Hepatocyte (in vitro differentiated cells): ENCODE results near the gene RIMBP2.

Experiments
- EZH2 ChIP-seq: fragments of 200-600 bp; sonication (generic); IDR thresholded peaks from 2 replicates; pipeline ENCODE4 v1.6.1; 2016; ENCODE audit warnings: antibody characterized with exemption, mild to moderate bottlenecking, borderline replicate concordance
- EZH2phosphoT487 ChIP-seq: fragments of 200-600 bp; sonication (generic); IDR thresholded peaks from one replicate; pipeline ENCODE4 v1.6.1; 2018; ENCODE audit warnings: antibody characterized with exemption, mild to moderate bottlenecking, low read depth, moderate library complexity; ENCODE audit not compliant: unreplicated experiment, severe bottlenecking
- TF ChIP-seq, protein P1 (sequence below): fragments of 200-600 bp; sonication (generic); IDR thresholded peaks from 2 replicates; pipeline ENCODE4 v1.5.1; 2016; ENCODE audit warnings: antibody characterized with exemption, mild to moderate bottlenecking; ENCODE audit not compliant: poor library complexity

DNA sequence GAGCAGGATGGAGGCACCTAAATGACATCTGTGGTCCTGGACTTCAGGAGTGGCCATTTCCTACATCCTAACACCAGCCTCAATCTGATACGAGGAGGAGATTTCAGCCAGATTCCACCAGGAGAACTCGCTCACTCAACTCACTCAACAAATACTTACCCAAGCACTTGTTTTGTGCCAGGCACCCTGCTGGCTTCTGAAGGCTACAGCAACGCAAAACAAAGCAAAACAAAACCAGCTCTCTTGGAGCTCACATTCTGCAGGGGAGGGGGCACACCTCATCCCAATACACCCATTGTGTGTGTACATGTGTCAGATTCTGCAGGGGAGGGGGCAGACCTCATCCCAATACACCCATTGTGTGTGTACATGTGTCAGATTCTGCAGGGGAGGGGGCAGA is 233.7 kb downstream of the RIMBP2 start:
- TF ChIP-seq, protein P1, sequence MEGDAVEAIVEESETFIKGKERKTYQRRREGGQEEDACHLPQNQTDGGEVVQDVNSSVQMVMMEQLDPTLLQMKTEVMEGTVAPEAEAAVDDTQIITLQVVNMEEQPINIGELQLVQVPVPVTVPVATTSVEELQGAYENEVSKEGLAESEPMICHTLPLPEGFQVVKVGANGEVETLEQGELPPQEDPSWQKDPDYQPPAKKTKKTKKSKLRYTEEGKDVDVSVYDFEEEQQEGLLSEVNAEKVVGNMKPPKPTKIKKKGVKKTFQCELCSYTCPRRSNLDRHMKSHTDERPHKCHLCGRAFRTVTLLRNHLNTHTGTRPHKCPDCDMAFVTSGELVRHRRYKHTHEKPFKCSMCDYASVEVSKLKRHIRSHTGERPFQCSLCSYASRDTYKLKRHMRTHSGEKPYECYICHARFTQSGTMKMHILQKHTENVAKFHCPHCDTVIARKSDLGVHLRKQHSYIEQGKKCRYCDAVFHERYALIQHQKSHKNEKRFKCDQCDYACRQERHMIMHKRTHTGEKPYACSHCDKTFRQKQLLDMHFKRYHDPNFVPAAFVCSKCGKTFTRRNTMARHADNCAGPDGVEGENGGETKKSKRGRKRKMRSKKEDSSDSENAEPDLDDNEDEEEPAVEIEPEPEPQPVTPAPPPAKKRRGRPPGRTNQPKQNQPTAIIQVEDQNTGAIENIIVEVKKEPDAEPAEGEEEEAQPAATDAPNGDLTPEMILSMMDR: no peak
- TF ChIP-seq EZH2: no peak
- TF ChIP-seq EZH2phosphoT487: no peak
